NCI-H1048 (cell line): Measurements from ENCODE around the gene WWOX.

ENCODE experiments used
- DNase-seq: peaks from one replicate; lab custom pipeline; 2025; lab: John Stamatoyannopoulos, UW

WWOX gene

GRCh38 chr16:78693496-78693895 is 594.0 kb downstream of the WWOX start:
- DNase-seq: no peak

- DNase-seq: no peak
These were observed 595.0 kb downstream of the WWOX start for GRCh38 chr16:78694414-78694813.

- DNase-seq: no peak
These were observed 595.9 kb downstream of the WWOX start for GRCh38 chr16:78695391-78695790.

- DNase-seq: no peak
These were observed 597.3 kb downstream of the WWOX start for GRCh38 chr16:78696797-78697196.

GRCh38 chr16:78697426-78697825 is 598.0 kb downstream of the WWOX start:
- DNase-seq: no peak

GRCh38 chr16:78703936-78704335 is 604.5 kb downstream of the WWOX start:
- DNase-seq: no peak

- no peak for DNase-seq
These were observed 605.0 kb downstream of the WWOX start for GRCh38 chr16:78704416-78704815.

- DNase-seq: no peak
These were observed 606.2 kb downstream of the WWOX start for GRCh38 chr16:78705694-78706093.

GRCh38 chr16:78706637-78707036 is 607.2 kb downstream of the WWOX start:
- no peak for DNase-seq

GRCh38 chr16:78709137-78709884 is 609.9 kb downstream of the WWOX start:
- no peak for DNase-seq

GRCh38 chr16:78715106-78715505 is 615.7 kb downstream of the WWOX start:
- DNase-seq: no peak

- no peak for DNase-seq
These were observed 616.2 kb downstream of the WWOX start for GRCh38 chr16:78715673-78716072.

- DNase-seq: no peak
These were observed 618.7 kb downstream of the WWOX start for GRCh38 chr16:78718141-78718540.

GRCh38 chr16:78720416-78720815 is 621.0 kb downstream of the WWOX start:
- no peak for DNase-seq

GRCh38 chr16:78727536-78727935 is 628.1 kb downstream of the WWOX start:
- DNase-seq: no peak

- DNase-seq: no peak
These were observed 630.2 kb downstream of the WWOX start for GRCh38 chr16:78729687-78730086.

GRCh38 chr16:78731785-78732184 is 632.3 kb downstream of the WWOX start:
- no peak for DNase-seq

- DNase-seq: no peak
These were observed 633.2 kb downstream of the WWOX start for GRCh38 chr16:78732696-78733095.

- no peak for DNase-seq
These were observed 635.9 kb downstream of the WWOX start for GRCh38 chr16:78735337-78735736.

GRCh38 chr16:78737630-78738029 is 638.2 kb downstream of the WWOX start:
- no peak for DNase-seq

GRCh38 chr16:78738557-78738956 is 639.1 kb downstream of the WWOX start:
- DNase-seq: no peak

- no peak for DNase-seq
These were observed 640.8 kb downstream of the WWOX start for GRCh38 chr16:78740269-78740668.

GRCh38 chr16:78742501-78743283 is 643.2 kb downstream of the WWOX start:
- no peak for DNase-seq

- DNase-seq: no peak
These were observed 644.1 kb downstream of the WWOX start for GRCh38 chr16:78743556-78743955.
